HG03060 (cell line): ENCODE measurements around the gene CLCNKA.
"Not testable (repeated sequence)": the region's sequence is repeated elsewhere in the genome, so short reads cannot be mapped to it uniquely, and the experiment has no call there.

Source experiments
- ATAC-seq: cut with Tn5 transposase; IDR thresholded peaks from one replicate; pipeline ENCODE4 v1.9.1; 2021; ENCODE audit warnings: low read depth, moderate number of reproducible peaks; ENCODE audit not compliant: unreplicated experiment

The CLCNKA gene

GRCh38 chr1:16015960-16016901 lies 5.6 kb upstream of the CLCNKA start:
- ATAC-seq: no peak

- no peak for ATAC-seq
These were observed 4.8 kb upstream of the CLCNKA start for GRCh38 chr1:16017076-16017460.

- ATAC-seq: no peak
These were observed 4.2 kb upstream of the CLCNKA start, which contains the start of gene HSPB7 for GRCh38 chr1:16017461-16018303. HSPB7 (minus strand) TSS chr1:16018043; CDS start chr1:16017963, 80 bp downstream.

GRCh38 chr1:16018308-16018707 lies 3.5 kb upstream of the CLCNKA start:
- ATAC-seq: no peak

- ATAC-seq: no peak
These were observed 2.8 kb upstream of the CLCNKA start for GRCh38 chr1:16018749-16019643.

- ATAC-seq: no peak
These were observed 2.1 kb upstream of the CLCNKA start for GRCh38 chr1:16019644-16020277.

- no peak for ATAC-seq
These were observed 1.5 kb upstream of the CLCNKA start for GRCh38 chr1:16020325-16020724.

GRCh38 chr1:16020878-16021277 lies 958 bp upstream of the CLCNKA start:
- ATAC-seq: not testable (repeated sequence)

- ATAC-seq: no peak
These were observed 557 bp downstream of the CLCNKA start for GRCh38 chr1:16022393-16022792.

GRCh38 chr1:16023050-16023653 lies 1.3 kb downstream of the CLCNKA start:
- ATAC-seq: no peak

- ATAC-seq: not testable (repeated sequence)
These were observed 4.5 kb downstream of the CLCNKA start for GRCh38 chr1:16026302-16026701.

GRCh38 chr1:16026723-16027484 lies 5.1 kb downstream of the CLCNKA start:
- ATAC-seq: no peak

GRCh38 chr1:16028237-16029002 lies 6.6 kb downstream of the CLCNKA start:
- no peak for ATAC-seq

- not testable (repeated sequence) for ATAC-seq
These were observed 7.1 kb downstream of the CLCNKA start for GRCh38 chr1:16029003-16029268.

- no peak for ATAC-seq
These were observed 7.5 kb downstream of the CLCNKA start for GRCh38 chr1:16029288-16029687.

GRCh38 chr1:16031551-16031950 lies 9.7 kb downstream of the CLCNKA start:
- ATAC-seq: no peak

GRCh38 chr1:16032388-16033102 lies 10.7 kb downstream of the CLCNKA start:
- ATAC-seq: no peak
